Measurements from ENCODE around the gene NKAIN2. TPM values are rescaled to one million over a fixed set of nuclear protein-coding genes. Genes with fewer than 3 reads are reported as not detected.

Gene NKAIN2
- total RNA-seq, 1 experiment from 2014 or later: 2.7 TPM

DNA sequence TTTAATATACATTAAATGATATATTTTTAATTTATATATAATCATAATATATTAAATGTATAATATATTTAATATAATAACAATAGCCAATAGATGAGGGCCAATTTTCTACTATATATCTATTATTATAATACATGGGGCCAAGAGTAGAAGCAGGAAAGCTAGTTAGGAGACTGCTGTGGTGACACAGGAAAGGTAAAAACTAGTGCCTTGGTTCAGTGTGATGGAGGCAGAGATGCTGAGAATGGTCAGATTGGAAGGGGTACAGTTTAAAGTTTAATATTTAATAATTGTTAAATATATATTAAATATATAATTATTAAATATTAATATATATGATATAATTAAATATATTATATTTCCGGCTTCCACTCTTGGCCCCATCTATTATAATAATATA lies 1055.7 kb downstream of the NKAIN2 start:
- Mint-ChIP-seq H3K27ac (ENCODE audit: low read depth, unreplicated experiment) (no peak overlapping the region), H3K36me3 (ENCODE audit: insufficient read depth, unreplicated experiment) (no peaks in the 10 kb centered on the region), H3K4me1 (ENCODE audit: insufficient read depth, unreplicated experiment) (no peaks in the 10 kb centered on the region), H3K27me3 (ENCODE audit: insufficient read depth, unreplicated experiment) (no peaks in the 10 kb centered on the region), H3K4me3 (ENCODE audit: unreplicated experiment) (no peak overlapping the region), H3K9me3 (ENCODE audit: unreplicated experiment) (peaks cover 6% of the 10 kb centered on the region)
- no TSS peak for BruUV-seq (replicated peaks)
- TF ChIP-seq, protein P1, sequence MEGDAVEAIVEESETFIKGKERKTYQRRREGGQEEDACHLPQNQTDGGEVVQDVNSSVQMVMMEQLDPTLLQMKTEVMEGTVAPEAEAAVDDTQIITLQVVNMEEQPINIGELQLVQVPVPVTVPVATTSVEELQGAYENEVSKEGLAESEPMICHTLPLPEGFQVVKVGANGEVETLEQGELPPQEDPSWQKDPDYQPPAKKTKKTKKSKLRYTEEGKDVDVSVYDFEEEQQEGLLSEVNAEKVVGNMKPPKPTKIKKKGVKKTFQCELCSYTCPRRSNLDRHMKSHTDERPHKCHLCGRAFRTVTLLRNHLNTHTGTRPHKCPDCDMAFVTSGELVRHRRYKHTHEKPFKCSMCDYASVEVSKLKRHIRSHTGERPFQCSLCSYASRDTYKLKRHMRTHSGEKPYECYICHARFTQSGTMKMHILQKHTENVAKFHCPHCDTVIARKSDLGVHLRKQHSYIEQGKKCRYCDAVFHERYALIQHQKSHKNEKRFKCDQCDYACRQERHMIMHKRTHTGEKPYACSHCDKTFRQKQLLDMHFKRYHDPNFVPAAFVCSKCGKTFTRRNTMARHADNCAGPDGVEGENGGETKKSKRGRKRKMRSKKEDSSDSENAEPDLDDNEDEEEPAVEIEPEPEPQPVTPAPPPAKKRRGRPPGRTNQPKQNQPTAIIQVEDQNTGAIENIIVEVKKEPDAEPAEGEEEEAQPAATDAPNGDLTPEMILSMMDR (IDR thresholded peaks at IDR 0.05; ENCODE audit: unreplicated experiment): no peak
- intact Hi-C loops (cut with micrococcal nuclease): no loop called here
- POLR2A ChIA-PET: no interaction called here
- CTCF ChIA-PET: interaction anchor here (0.7 to 1.2 kb wide), 2 partner anchors 11 to 1086 kb away, joined by 3 read pairs; no protein-coding TSS in a partner anchor
- DNase-seq (ENCODE audit: unreplicated experiment): no peak

DNA sequence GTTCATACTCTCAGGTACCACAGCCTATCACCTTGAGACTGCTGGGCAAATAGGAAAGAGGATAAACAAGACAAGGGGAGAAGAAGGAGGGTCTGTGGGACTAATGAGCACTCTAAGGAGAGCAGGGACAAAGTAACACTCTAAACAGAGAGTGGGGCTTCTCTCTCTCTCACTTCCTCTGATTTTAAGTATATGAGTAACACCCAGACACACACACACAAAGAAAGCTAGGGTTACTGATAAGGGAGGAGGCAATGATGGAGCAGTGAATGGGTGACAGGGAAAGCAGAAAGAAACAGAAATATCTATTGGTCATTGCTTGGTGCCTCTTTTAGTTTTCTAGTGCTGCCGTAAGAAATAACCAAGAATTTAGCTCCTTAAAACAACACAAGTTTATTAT lies 1062.4 kb downstream of the NKAIN2 start:
- TF ChIP-seq, protein P1 (IDR thresholded peaks at IDR 0.05; ENCODE audit: unreplicated experiment): no peak
- Mint-ChIP-seq H3K27ac (ENCODE audit: low read depth, unreplicated experiment) (no peak overlapping the region), H3K4me1 (ENCODE audit: insufficient read depth, unreplicated experiment) (no peaks in the 10 kb centered on the region), H3K27me3 (ENCODE audit: insufficient read depth, unreplicated experiment) (no peaks in the 10 kb centered on the region), H3K9me3 (ENCODE audit: unreplicated experiment) (peaks cover 6% of the 10 kb centered on the region), H3K4me3 (ENCODE audit: unreplicated experiment) (no peak overlapping the region), H3K36me3 (ENCODE audit: insufficient read depth, unreplicated experiment) (no peaks in the 10 kb centered on the region)
- DNase-seq (ENCODE audit: unreplicated experiment): no peak
- ChIA-PET CTCF (interaction anchor here (0.6 to 2.3 kb wide), 6 partner anchors 8 to 865 kb away, joined by 3 to 15 read pairs (median 5); no protein-coding TSS in a partner anchor), POLR2A (no interaction called here)
- no TSS peak for BruUV-seq (replicated peaks)
- intact Hi-C loops (cut with micrococcal nuclease): no loop called here

DNA sequence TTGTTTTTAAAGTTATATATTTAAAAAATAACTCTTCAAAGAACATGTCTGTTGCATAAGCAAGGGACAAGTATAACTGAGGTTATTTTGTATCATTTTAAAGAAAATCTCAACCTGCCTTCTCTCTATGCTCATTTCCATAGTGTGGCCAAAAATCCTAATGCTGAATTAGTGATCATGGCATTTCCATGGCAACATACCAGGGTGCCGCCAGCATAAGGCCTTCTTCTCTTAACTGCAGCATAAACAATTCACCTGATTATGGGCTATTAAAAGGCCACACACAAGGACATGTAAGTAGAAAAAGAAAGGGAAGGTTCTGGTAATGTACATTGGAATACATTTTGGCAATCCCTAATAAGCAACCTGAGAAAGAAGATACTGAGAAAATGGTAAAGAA lies 1063.5 kb downstream of the NKAIN2 start:
- no peaks in the 10 kb centered on the region for H3K36me3 Mint-ChIP-seq (ENCODE audit: insufficient read depth, unreplicated experiment)
- H3K4me3 Mint-ChIP-seq (ENCODE audit: unreplicated experiment): no peak overlapping the region
- POLR2A ChIA-PET: no interaction called here
- no peak overlapping the region for H3K27ac Mint-ChIP-seq (ENCODE audit: low read depth, unreplicated experiment)
- intact Hi-C loops (cut with micrococcal nuclease): no loop called here
- DNase-seq (ENCODE audit: unreplicated experiment): no peak
- peaks cover 6% of the 10 kb centered on the region for H3K9me3 Mint-ChIP-seq (ENCODE audit: unreplicated experiment)
- CTCF ChIA-PET: interaction anchor here (1.0 to 2.3 kb wide), 3 partner anchors 12 to 280 kb away, joined by 5 to 15 read pairs (median 6); no protein-coding TSS in a partner anchor
- BruUV-seq (replicated peaks): no TSS peak
- TF ChIP-seq, protein P1 (IDR thresholded peaks at IDR 0.05; ENCODE audit: unreplicated experiment): no peak
- H3K4me1 Mint-ChIP-seq (ENCODE audit: insufficient read depth, unreplicated experiment): no peaks in the 10 kb centered on the region
- H3K27me3 Mint-ChIP-seq (ENCODE audit: insufficient read depth, unreplicated experiment): no peaks in the 10 kb centered on the region

DNA sequence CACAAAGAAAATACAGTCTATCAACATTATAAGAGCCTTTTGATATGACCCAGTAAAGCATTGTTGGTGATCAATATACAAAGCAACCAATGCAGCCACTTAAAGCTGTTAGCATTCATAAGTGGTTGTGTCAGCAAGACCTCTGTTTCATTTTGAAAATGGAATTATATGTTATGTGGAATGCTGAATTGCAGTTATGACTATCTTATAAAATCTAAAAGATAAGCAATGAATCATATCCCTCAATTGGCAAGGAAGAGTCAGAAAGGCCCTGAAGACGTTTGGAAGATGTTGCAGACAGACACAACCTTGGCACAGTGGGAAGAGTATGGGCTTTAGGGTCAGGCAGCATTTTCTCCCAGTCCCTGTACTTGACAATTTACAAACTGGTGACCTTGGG lies 1064.8 kb downstream of the NKAIN2 start:
- no peak for DNase-seq (ENCODE audit: unreplicated experiment)
- H3K4me3 Mint-ChIP-seq (ENCODE audit: unreplicated experiment): no peak overlapping the region
- TF ChIP-seq, protein P1 (IDR thresholded peaks at IDR 0.05; ENCODE audit: unreplicated experiment): no peak
- no TSS peak for BruUV-seq (replicated peaks)
- no peaks in the 10 kb centered on the region for H3K9me3 Mint-ChIP-seq (ENCODE audit: unreplicated experiment)
- no peaks in the 10 kb centered on the region for H3K4me1 Mint-ChIP-seq (ENCODE audit: insufficient read depth, unreplicated experiment)
- ChIA-PET POLR2A (no interaction called here), CTCF (interaction anchor here (7.6 kb wide), 1 partner anchor 244 kb away, joined by 127 read pairs; no protein-coding TSS in a partner anchor)
- no peaks in the 10 kb centered on the region for H3K36me3 Mint-ChIP-seq (ENCODE audit: insufficient read depth, unreplicated experiment)
- intact Hi-C loops (cut with micrococcal nuclease): no loop called here
- no peaks in the 10 kb centered on the region for H3K27me3 Mint-ChIP-seq (ENCODE audit: insufficient read depth, unreplicated experiment)
- no peak overlapping the region for H3K27ac Mint-ChIP-seq (ENCODE audit: low read depth, unreplicated experiment)
